Stimulated activated CD8-positive, alpha-beta memory T cell treated with anti-CD3 and anti-CD28 coated beads, Interleukin-2, amount 100 ng/mL, for 48 hours (primary cell): Measurements from ENCODE around the gene CCSER1.
"Not testable (repeated sequence)": the region's sequence is repeated elsewhere in the genome, so short reads cannot be mapped to it uniquely, and the experiment has no call there.

Experiments used
- DNase-seq, 2 donors: peaks; one replicate each; pipeline ENCODE4 v3.0.0-alpha.2; 2020; ENCODE audit warnings: low read depth in 2 of 2

CCSER1 gene

GRCh38 chr4:90293320-90293719 lies 166.1 kb downstream of the CCSER1 start:
- no peak for DNase-seq

GRCh38 chr4:90299373-90299772 lies 172.2 kb downstream of the CCSER1 start:
- DNase-seq: no peak

- no peak for DNase-seq
These were observed 179.6 kb downstream of the CCSER1 start for GRCh38 chr4:90306810-90307209.

- DNase-seq: not testable (repeated sequence)
These were observed 189.9 kb downstream of the CCSER1 start for GRCh38 chr4:90317140-90317539.

GRCh38 chr4:90317785-90318184 lies 190.6 kb downstream of the CCSER1 start:
- no peak for DNase-seq

- DNase-seq: no peak
These were observed 191.0 kb downstream of the CCSER1 start for GRCh38 chr4:90318193-90318592.

- DNase-seq: no peak
These were observed 201.4 kb downstream of the CCSER1 start for GRCh38 chr4:90328558-90328957.

- DNase-seq: no peak
These were observed 203.4 kb downstream of the CCSER1 start for GRCh38 chr4:90330546-90330945.

- DNase-seq: no peak
These were observed 218.5 kb downstream of the CCSER1 start for GRCh38 chr4:90345549-90346215.

- DNase-seq: no peak
These were observed 222.4 kb downstream of the CCSER1 start for GRCh38 chr4:90349636-90350035.

- DNase-seq: no peak
These were observed 230.0 kb downstream of the CCSER1 start for GRCh38 chr4:90357117-90357710.

GRCh38 chr4:90375081-90375480 lies 247.9 kb downstream of the CCSER1 start:
- no peak for DNase-seq

- DNase-seq: no peak
These were observed 266.0 kb downstream of the CCSER1 start for GRCh38 chr4:90393215-90393614.

GRCh38 chr4:90403781-90404180 lies 276.6 kb downstream of the CCSER1 start:
- DNase-seq: no peak

- DNase-seq: not testable (repeated sequence)
These were observed 280.7 kb downstream of the CCSER1 start for GRCh38 chr4:90407897-90408296.

GRCh38 chr4:90412786-90413185 lies 285.6 kb downstream of the CCSER1 start:
- DNase-seq: not testable (repeated sequence)

- no peak for DNase-seq
These were observed 287.9 kb downstream of the CCSER1 start for GRCh38 chr4:90415116-90415515.

GRCh38 chr4:90419124-90419711 lies 292.0 kb downstream of the CCSER1 start:
- no peak for DNase-seq

GRCh38 chr4:90421161-90421560 lies 294.0 kb downstream of the CCSER1 start:
- DNase-seq: no peak

GRCh38 chr4:90425893-90426292 lies 298.7 kb downstream of the CCSER1 start:
- no peak for DNase-seq

GRCh38 chr4:90438522-90438921 lies 311.3 kb downstream of the CCSER1 start:
- no peak for DNase-seq

- DNase-seq: no peak
These were observed 314.6 kb downstream of the CCSER1 start for GRCh38 chr4:90441770-90442169.

- no peak for DNase-seq
These were observed 315.4 kb downstream of the CCSER1 start for GRCh38 chr4:90442619-90443018.
